HepG2 (cell line): ENCODE data around the gene GPR158. TPM values are rescaled to one million over a fixed set of nuclear protein-coding genes. Genes with fewer than 3 reads are reported as not detected.
A peak's percentile ranks its signal among the peaks of the same experiment; 100 is the strongest.

Source experiments
- ATAC-seq: fragments of 200-7000 bp; cut with Tn5 transposase; 3 replicates; pipeline ENCODE4 v1.9.1; 2020; ENCODE audit warnings: mild to moderate bottlenecking, moderate library complexity
- BruUV-seq: library from RNA; stranded (reverse); fragments of 400-500 nt; replicated peaks from 2 replicates; lab custom pipeline; 2021; lab: Mats Ljungman, UMichigan
- CTCF ChIA-PET: fragments of 300-600 bp; formaldehyde crosslinking; extraction: SDS; loops from one replicate; lab custom pipeline; 2021; ENCODE audit warnings: low total read pairs, inconsistent platforms, low intra/inter-chr PET ratio; lab: Yijun Ruan, JAX
- POLR2A ChIA-PET: fragments of 350-600 bp; sonication (Branson Sonifier 250); formaldehyde crosslinking; loops from one replicate; lab custom pipeline; 2020; ENCODE audit warnings: antibody characterized with exemption, inconsistent platforms; lab: Yijun Ruan, JAX
- DNase-seq: peaks from one replicate; pipeline ENCODE4 v3.0.0-alpha.2; 2015; ENCODE audit warnings: low spot score
- FAIRE-seq: peaks from 3 replicates; lab custom pipeline; 2011; peaks lifted over from hg19 to GRCh38; lab: Jason Lieb, UNC
- H2AFZ ChIP-seq: one replicate; pipeline ENCODE4 v1.6.1; 2011; ENCODE audit warnings: low read length, inconsistent platforms
- H3K27ac ChIP-seq: fragments of 300-600 bp; 3 replicates; pipeline ENCODE4 v1.8.0; 2011; ENCODE audit warnings: mixed run types, mild to moderate bottlenecking, mixed read lengths, low read length, inconsistent platforms; ENCODE audit not compliant: insufficient read depth; ENCODE audit errors: extremely low read length
- H3K27me3 ChIP-seq, 2 experiments: fragments of 200-600 bp in 1 of 2; 2 replicates in 1 of 2; 3 replicates in 1 of 2; pipeline versions ENCODE4 v1.6.0 to v1.8.0; 2011; ENCODE audit warnings: low read length in 2 of 2, mild to moderate bottlenecking in 2 of 2, moderate library complexity in 2 of 2, inconsistent platforms in 1 of 2; ENCODE audit not compliant: insufficient read depth in 2 of 2, control insufficient read depth in 1 of 2
- H3K36me3 ChIP-seq, 2 experiments: fragments of 200-600 bp in 1 of 2; replicated peaks in 1 of 2; 2 replicates in 1 of 2; 3 replicates in 1 of 2; pipeline versions ENCODE4 v1.5.1 to v1.8.0; 2011; ENCODE audit warnings: low read length in 2 of 2, inconsistent platforms in 1 of 2; ENCODE audit not compliant: insufficient read depth in 2 of 2, control insufficient read depth in 1 of 2
- H3K4me1 ChIP-seq: 2 replicates; pipeline ENCODE4 v1.5.1; 2012; ENCODE audit warnings: low read length, inconsistent platforms; ENCODE audit not compliant: insufficient read depth
- H3K4me2 ChIP-seq: 2 replicates; pipeline ENCODE4 v1.6.0; 2011; ENCODE audit warnings: low read depth, low read length, inconsistent platforms
- H3K4me3 ChIP-seq, 3 experiments: fragments of 200-600 bp in 1 of 3; sonication (generic), shearing (Covaris generic) in 1 of 3; replicated peaks in 1 of 3; 2 replicates each; pipeline ENCODE4 v1.5.1; 2011 to 2016; ENCODE audit warnings: low read length in 3 of 3, inconsistent platforms in 2 of 3, low read depth in 2 of 3, mild to moderate bottlenecking in 2 of 3, control low read depth in 1 of 3, mixed read lengths in 1 of 3; ENCODE audit not compliant: insufficient read depth in 1 of 3
- H3K79me2 ChIP-seq: one replicate; pipeline ENCODE4 v1.6.1; 2011; ENCODE audit warnings: low read length, inconsistent platforms; ENCODE audit not compliant: insufficient read depth
- H3K9ac ChIP-seq: 2 replicates; pipeline ENCODE4 v1.6.0; 2011; ENCODE audit warnings: mild to moderate bottlenecking, low read depth, low read length, inconsistent platforms; ENCODE audit not compliant: insufficient read depth
- H3K9me3 ChIP-seq: 2 replicates; pipeline ENCODE4 v1.5.1; 2012; ENCODE audit warnings: mild to moderate bottlenecking, low read length
- H4K20me1 ChIP-seq: 2 replicates; pipeline ENCODE4 v1.6.0; 2011; ENCODE audit warnings: inconsistent platforms, mild to moderate bottlenecking, low read length, moderate library complexity; ENCODE audit not compliant: insufficient read depth
- MAFG ChIP-seq: sonication (generic); formaldehyde crosslinking; IDR thresholded peaks from 2 replicates; pipeline ENCODE4 v1.5.1; 2020; ENCODE audit warnings: mild to moderate bottlenecking, missing genetic modification reagents
- ZNF20 ChIP-seq: sonication (generic); formaldehyde crosslinking; IDR thresholded peaks from 2 replicates; pipeline ENCODE4 v1.4.0; 2020; ENCODE audit warnings: mild to moderate bottlenecking, moderate library complexity, missing genetic modification reagents
- ZNF225 ChIP-seq: sonication (generic); formaldehyde crosslinking; IDR thresholded peaks from 2 replicates; pipeline ENCODE4 v1.4.0; 2020; ENCODE audit warnings: mild to moderate bottlenecking, missing genetic modification reagents
- ZNF292 ChIP-seq: sonication (generic); formaldehyde crosslinking; IDR thresholded peaks from 2 replicates; pipeline ENCODE4 v1.8.1; 2022; ENCODE audit warnings: mild to moderate bottlenecking, low read depth, missing genetic modification reagents, borderline replicate concordance
- ZNF326 ChIP-seq: sonication (generic); formaldehyde crosslinking; IDR thresholded peaks from 2 replicates; pipeline ENCODE4 v1.4.0; 2020; ENCODE audit warnings: missing genetic modification reagents, borderline replicate concordance
- ZNF850 ChIP-seq: sonication (generic); formaldehyde crosslinking; conservative IDR thresholded peaks from 2 replicates; pipeline ENCODE4 v1.9.0; 2021; ENCODE audit warnings: mild to moderate bottlenecking, missing genetic modification reagents
- WGBS: methylation state at CpG from one replicate; pipeline ENCODE4 v1.1.6; 2017; ENCODE audit warnings: low lambda C conversion rate; 5-methylcytosine and 5-hydroxymethylcytosine counted together
- in situ Hi-C: cut with HindIII; loops from 2 replicates; pipeline ENCODE4 v1.10.0; 2017; ENCODE audit warnings: low pct_unique_long_range_greater_than_20kb; ENCODE audit not compliant: extremely low pct_ligation_motif_present
- intact Hi-C: fragments of 100-400 bp; cut with micrococcal nuclease; formaldehyde crosslinking; loops from one replicate; pipeline ENCODE4 v1.10.0; 2022; ENCODE audit not compliant: unreplicated experiment
- polyA plus RNA-seq, 8 experiments: library from polyadenylated mRNA; depleted of rRNA in 3 of 8; stranded (reverse) in 7 of 8; unstranded in 1 of 8; fragments of >200 nt; fragmentation: Illumina TruSeq in 4 of 8; extraction: Trizol in 4 of 8; gene quantifications; 2 replicates each; pipeline versions ENCODE4 v1.2.1 to v1.2.3, GENCODE V29; 2011 to 2016; ENCODE audit warnings: low read depth in 4 of 8, missing spikeins in 1 of 8, mixed read lengths in 1 of 8; ENCODE audit not compliant: insufficient read depth in 1 of 8
- total RNA-seq, 5 experiments: library from RNA; depleted of rRNA; stranded (reverse); fragments of >200 nt; fragmentation: Illumina TruSeq; extraction: Trizol; gene quantifications; 2 replicates each; pipeline ENCODE4 v1.2.3, GENCODE V29; 2016; ENCODE audit warnings: low read depth in 1 of 5
- TF ChIP-seq, protein P1 (sequence below): sonication (generic); formaldehyde crosslinking; IDR thresholded peaks from 2 replicates; pipeline ENCODE4 v1.9.0; 2021; ENCODE audit warnings: mild to moderate bottlenecking, missing genetic modification reagents
- TF ChIP-seq, protein P2 (sequence below): IDR thresholded peaks from 2 replicates; pipeline ENCODE4 v1.6.1; 2016

The GPR158 gene
- total and polyA plus RNA-seq, 2 of the 13 experiments (the other 11 are each of a cell fraction or from before 2014, with no cell fraction given), result not detected

DNA sequence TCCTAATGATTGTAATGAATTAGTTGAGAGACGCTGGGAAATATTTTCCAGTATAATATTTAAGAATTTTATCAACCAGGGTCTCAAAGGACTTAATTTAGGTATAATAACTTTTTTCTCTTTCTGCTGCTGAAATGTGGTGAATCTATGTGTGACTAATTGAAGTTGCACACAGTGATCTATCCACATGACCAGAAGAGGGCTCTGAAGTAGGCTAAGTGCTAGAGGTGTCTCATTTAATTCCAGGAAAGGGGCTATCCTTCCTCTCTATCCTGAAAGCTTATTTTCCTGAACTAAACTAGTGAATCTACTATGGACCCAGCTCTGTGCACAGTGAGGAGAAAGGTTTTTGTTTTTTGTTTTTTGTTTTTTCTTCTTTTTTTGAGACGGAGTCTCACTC lies 464.8 kb downstream of the GPR158 start:
- Histone ChIP-seq H3K4me2 (no peak overlapping the region), H3K4me3 (no peak overlapping the region), H3K79me2 (no peaks in the 10 kb centered on the region), H3K4me1 (no peaks in the 10 kb centered on the region), H3K9ac (no peak overlapping the region)
- 22% methylated on average over 2 of the region's 2 CpGs for WGBS
- CTCF ChIA-PET, result no interaction called here
- no peak for FAIRE-seq
- in situ Hi-C loops, result no loop called here
- BruUV-seq, result no TSS peak
- no peak for TF ChIP-seq ZNF850 (CRISPR knock-in tag)
- TF ChIP-seq, protein P1, sequence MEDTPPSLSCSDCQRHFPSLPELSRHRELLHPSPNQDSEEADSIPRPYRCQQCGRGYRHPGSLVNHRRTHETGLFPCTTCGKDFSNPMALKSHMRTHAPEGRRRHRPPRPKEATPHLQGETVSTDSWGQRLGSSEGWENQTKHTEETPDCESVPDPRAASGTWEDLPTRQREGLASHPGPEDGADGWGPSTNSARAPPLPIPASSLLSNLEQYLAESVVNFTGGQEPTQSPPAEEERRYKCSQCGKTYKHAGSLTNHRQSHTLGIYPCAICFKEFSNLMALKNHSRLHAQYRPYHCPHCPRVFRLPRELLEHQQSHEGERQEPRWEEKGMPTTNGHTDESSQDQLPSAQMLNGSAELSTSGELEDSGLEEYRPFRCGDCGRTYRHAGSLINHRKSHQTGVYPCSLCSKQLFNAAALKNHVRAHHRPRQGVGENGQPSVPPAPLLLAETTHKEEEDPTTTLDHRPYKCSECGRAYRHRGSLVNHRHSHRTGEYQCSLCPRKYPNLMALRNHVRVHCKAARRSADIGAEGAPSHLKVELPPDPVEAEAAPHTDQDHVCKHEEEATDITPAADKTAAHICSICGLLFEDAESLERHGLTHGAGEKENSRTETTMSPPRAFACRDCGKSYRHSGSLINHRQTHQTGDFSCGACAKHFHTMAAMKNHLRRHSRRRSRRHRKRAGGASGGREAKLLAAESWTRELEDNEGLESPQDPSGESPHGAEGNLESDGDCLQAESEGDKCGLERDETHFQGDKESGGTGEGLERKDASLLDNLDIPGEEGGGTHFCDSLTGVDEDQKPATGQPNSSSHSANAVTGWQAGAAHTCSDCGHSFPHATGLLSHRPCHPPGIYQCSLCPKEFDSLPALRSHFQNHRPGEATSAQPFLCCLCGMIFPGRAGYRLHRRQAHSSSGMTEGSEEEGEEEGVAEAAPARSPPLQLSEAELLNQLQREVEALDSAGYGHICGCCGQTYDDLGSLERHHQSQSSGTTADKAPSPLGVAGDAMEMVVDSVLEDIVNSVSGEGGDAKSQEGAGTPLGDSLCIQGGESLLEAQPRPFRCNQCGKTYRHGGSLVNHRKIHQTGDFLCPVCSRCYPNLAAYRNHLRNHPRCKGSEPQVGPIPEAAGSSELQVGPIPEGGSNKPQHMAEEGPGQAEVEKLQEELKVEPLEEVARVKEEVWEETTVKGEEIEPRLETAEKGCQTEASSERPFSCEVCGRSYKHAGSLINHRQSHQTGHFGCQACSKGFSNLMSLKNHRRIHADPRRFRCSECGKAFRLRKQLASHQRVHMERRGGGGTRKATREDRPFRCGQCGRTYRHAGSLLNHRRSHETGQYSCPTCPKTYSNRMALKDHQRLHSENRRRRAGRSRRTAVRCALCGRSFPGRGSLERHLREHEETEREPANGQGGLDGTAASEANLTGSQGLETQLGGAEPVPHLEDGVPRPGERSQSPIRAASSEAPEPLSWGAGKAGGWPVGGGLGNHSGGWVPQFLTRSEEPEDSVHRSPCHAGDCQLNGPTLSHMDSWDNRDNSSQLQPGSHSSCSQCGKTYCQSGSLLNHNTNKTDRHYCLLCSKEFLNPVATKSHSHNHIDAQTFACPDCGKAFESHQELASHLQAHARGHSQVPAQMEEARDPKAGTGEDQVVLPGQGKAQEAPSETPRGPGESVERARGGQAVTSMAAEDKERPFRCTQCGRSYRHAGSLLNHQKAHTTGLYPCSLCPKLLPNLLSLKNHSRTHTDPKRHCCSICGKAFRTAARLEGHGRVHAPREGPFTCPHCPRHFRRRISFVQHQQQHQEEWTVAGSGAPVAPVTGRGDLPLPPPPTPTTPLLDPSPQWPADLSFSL (CRISPR knock-in tag), result no peak
- TF ChIP-seq, protein P2, sequence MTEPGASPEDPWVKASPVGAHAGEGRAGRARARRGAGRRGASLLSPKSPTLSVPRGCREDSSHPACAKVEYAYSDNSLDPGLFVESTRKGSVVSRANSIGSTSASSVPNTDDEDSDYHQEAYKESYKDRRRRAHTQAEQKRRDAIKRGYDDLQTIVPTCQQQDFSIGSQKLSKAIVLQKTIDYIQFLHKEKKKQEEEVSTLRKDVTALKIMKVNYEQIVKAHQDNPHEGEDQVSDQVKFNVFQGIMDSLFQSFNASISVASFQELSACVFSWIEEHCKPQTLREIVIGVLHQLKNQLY, result no peak
- TF ChIP-seq ZNF20 (CRISPR knock-in tag), result no peak
- TF ChIP-seq ZNF225 (CRISPR knock-in tag), result no peak
- TF ChIP-seq ZNF326, result no peak
- TF ChIP-seq ZNF292 (CRISPR knock-in tag), result no peak
- no peak for TF ChIP-seq MAFG (CRISPR knock-in tag)
- TF ChIP-seq, all 625 proteins: peak for 0
- Histone ChIP-seq H3K9me3 (no peaks in the 10 kb centered on the region), H3K27me3 (no peaks in the 10 kb centered on the region), H3K36me3 (no peaks in the 10 kb centered on the region), H3K27ac (no peak overlapping the region), H4K20me1 (no peaks in the 10 kb centered on the region), H2AFZ (no peak overlapping the region)
- ATAC-seq (peak; percentile 44; the same call in 1 of the 3 replicates), DNase-seq (no peak)
- POLR2A ChIA-PET, result no interaction called here
- intact Hi-C loops, result no loop called here
